ENCODE results near the gene SURF4.

Gene SURF4

GRCh38 chr9:133347515-133347984, 28.3 kb downstream of the SURF4 start:
- no peak for DNase-seq (ENCODE audit: low spot score)
- H3K27ac ChIP-seq: peak overlapping the region; percentile 78 to 96
- no peak for TF ChIP-seq CTCF (IDR thresholded peaks at IDR 0.05)
- H3K4me3 ChIP-seq: peak overlapping the region; percentile 95

GRCh38 chr9:133346021-133346785, 29.7 kb downstream of the SURF4 start:
- no peak for DNase-seq (ENCODE audit: low spot score)
- peak overlapping the region in 1 of 2 donors; percentile 96 for H3K27ac ChIP-seq
- H3K4me3 ChIP-seq: peak overlapping the region; percentile 95

GRCh38 chr9:133345596-133345995, 30.3 kb downstream of the SURF4 start:
- Histone ChIP-seq H3K4me3 (no peak overlapping the region), H3K27ac (no peak overlapping the region)
- no peak for DNase-seq (ENCODE audit: low spot score)
- TF ChIP-seq CTCF (IDR thresholded peaks at IDR 0.05): no peak

More at GRCh38 chr9:133346021-133346785, 29.7 kb downstream of the SURF4 start:
- no peak for TF ChIP-seq CTCF (IDR thresholded peaks at IDR 0.05)

- no peak for TF ChIP-seq CTCF (IDR thresholded peaks at IDR 0.05)
- no peak for DNase-seq (ENCODE audit: low spot score)
- Histone ChIP-seq H3K4me3 (no peak overlapping the region), H3K27ac (no peak overlapping the region)
Measured at GRCh38 chr9:133344979-133345378, 30.9 kb downstream of the SURF4 start.

GRCh38 chr9:133344071-133344470, 31.8 kb downstream of the SURF4 start:
- H3K4me3 ChIP-seq: no peak overlapping the region
- no peak overlapping the region for H3K27ac ChIP-seq
- no peak for TF ChIP-seq CTCF (IDR thresholded peaks at IDR 0.05)
- no peak for DNase-seq (ENCODE audit: low spot score)

GRCh38 chr9:133342570-133342969, 33.3 kb downstream of the SURF4 start:
- no peak for TF ChIP-seq CTCF (IDR thresholded peaks at IDR 0.05)
- no peak overlapping the region for H3K27ac ChIP-seq
- DNase-seq (ENCODE audit: low spot score): no peak
- no peak overlapping the region for H3K4me3 ChIP-seq

- Histone ChIP-seq H3K27ac (peak overlapping the region in 1 of 2 donors; percentile 43), H3K4me3 (no peak overlapping the region)
- no peak for TF ChIP-seq CTCF (IDR thresholded peaks at IDR 0.05)
- DNase-seq (ENCODE audit: low spot score): no peak
Measured at GRCh38 chr9:133342069-133342406, 33.8 kb downstream of the SURF4 start.
